Kidney glomerular epithelial cell (primary cell): ENCODE data around the gene MMP24OS.

ENCODE experiments used
- DNase-seq: peaks from one replicate; lab custom pipeline; 2025; lab: John Stamatoyannopoulos, UW

Gene MMP24OS

DNA sequence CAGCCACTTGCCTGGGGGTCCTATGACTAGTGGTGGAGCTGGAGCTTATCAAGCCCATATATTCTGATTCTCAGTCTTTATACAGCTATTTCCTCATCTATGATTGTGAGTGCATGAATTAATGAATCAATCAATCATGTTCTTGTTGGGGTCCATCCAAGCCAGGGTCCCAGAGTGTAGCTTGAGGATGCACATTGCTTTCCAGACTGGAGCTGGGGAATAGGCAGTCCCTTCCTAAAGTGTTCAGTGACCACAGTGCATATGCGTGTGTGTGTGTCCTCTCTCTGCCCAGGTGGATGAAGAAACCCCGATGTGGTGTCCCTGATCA, 26.3 kb downstream of the MMP24OS start:
- no peak for DNase-seq

DNA sequence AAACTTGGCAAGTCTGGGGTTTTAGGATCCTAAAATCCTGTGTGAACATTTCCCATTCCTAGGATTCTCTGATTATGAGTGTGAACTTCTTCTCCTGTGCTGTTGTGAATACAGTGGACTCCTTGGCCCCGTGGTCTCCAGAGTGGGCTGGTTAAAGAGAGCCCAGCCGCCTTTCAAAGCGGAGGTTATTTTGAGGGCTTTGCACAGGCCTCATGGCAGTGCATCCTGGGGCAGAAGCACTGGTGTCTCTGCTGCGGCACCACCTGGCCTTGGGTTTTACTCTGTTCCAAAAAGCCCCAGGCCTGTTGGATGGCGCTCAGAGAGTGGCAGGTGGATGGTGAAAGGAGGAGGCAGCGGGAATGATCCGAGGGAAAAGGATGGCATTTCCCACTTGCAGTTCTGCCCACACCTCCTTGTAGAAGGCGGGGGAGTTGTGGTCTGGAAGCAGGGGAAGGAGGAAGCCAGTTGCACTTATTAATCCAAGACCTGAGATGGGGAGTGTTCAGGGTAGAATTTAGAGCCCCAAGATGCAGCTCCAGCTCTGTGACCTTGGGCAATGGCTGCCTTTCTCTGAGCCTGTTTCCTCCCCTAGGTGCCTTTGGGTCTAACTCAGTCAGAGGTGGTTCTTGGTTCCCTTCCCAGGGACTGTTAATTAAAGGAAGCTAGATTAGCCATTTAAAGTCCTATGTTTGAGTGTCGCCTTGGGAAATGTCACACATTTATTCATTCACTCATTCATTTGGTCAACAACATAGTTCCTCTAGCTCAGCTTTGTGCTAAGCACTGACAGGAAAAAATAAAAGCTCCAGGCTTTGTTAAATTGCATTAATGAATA, 29.1 kb downstream of the MMP24OS start:
- no peak for DNase-seq

DNA sequence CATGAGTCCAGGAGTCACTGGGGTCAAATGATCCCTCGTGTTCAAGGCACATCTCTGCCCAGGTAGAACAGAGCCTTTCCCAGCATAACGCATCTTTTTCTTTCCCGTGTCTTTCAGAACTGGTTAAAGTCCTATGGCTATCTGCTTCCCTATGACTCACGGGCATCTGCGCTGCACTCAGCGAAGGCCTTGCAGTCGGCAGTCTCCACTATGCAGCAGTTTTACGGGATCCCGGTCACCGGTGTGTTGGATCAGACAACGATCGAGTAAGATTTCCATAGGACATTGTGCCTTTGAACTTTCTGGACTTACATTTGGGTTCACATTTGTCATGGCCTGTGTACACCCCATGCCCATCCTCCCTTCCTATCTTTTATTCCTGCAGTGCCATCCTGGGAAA, 31.2 kb downstream of the MMP24OS start:
- DNase-seq, result no peak

DNA sequence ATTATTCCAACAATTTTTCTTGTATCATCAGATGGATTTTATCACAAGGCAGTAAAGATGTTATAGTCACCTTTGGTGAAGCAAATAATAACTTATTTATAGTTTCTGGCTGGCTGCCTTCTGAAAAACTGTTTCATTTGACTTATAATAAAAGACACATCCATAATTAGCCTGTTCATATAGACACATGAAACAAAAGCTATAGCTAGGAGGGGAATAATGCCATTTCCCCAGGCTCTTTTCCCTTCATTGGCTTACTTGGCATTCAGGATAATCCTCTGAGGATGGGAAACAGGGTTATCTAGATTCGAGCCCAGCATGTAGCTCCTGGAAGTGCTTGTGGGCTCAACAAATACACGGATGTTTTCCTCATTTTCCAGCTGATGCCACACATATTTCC, 33.9 kb downstream of the MMP24OS start:
- no peak for DNase-seq

DNA sequence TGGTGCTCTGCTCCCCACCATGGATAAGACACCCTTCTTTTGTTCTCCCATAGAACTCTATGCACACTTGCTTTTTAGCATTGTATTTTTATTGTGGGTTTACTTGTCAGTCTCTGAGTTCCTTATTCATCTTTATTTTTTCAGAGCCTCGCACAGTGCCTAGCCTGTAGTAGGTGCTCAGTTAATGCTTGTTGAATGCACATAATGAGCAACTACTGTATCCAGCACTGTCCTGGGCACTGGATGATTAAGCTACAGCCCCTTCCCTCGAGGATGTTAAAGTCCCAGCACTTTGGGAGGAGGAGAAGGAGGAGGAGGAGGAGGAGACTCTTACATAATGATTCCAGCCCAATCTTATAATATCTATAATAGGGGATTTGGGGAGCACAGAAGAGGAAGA, 34.6 kb downstream of the MMP24OS start:
- no peak for DNase-seq

DNA sequence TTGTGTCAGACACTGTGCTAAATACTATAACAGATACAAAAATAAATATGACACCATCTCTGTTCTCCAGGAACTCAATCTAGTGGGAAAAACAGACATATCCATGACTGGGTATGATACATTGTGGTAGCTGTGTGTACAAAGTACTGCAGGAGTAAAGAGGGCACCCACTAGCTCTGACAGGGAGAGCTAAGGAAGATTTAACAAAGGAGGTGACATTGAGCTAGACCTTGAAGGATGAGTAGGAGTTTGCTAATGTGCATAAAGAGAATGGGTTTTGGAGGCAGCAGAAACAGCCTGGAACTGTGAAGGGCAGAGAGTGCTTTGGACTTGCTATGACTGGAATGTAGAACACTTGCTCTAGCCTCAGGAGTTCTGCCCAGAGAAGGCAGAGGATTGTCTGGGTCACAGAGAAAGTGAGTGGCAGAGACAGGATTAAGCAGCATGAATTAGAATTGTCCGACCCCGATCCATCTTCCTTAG, 37.1 kb downstream of the MMP24OS start:
- DNase-seq, result peak; percentile 90

DNA sequence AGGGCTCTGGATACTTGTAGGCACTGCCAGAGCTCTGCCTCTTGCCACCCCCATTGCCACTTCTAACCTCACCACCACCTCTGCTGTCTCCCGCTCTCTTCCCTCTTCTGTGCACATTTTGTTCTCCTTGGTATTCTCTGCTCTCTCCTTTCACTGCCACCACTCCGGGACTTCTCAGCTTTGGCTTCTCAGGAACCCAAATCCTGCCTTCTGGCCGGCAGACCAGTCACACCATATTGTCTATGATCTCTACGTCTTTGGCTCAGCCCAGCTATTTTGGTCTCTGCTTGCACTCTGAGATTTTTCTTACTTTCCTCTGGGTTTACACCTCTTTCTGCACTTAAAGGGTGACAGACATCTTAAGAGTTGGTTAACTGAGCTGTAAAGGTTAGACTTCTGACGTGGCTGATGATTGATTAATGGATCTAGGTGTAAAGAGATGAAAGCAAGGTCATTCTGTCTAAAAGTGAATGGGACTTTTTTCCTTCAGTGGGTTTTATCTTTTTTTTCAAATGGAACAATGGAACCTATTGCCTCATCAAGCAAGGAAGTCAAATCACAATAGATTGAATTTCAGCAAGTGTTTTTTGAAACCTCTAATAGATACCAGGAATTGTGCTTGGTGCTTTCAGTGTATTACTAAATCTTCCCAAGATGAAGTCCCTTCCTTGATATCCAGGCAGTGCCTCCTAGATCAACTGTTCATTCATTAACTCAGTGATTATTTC, 37.7 kb downstream of the MMP24OS start:
- peak; percentile 90 for DNase-seq

DNA sequence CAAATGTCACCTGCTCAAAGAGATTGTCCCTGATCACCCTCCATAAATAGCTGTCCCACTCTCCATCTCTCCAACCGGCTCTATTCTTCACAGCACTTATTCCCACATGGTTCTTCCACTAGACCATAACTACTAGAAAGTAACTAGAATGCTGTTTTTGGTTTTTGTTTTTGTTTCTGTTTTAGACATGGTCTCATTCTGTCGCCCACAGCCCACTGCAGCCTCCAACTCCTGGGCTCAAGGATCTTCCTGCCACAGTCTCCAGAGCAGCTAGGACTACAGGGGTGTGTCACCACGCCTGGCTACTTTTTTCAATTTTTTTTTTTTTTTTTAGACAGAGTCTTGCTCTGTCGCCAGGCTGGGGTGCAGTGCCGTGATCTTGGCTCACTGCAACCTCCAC, 39.2 kb downstream of the MMP24OS start:
- DNase-seq, result no peak

DNA sequence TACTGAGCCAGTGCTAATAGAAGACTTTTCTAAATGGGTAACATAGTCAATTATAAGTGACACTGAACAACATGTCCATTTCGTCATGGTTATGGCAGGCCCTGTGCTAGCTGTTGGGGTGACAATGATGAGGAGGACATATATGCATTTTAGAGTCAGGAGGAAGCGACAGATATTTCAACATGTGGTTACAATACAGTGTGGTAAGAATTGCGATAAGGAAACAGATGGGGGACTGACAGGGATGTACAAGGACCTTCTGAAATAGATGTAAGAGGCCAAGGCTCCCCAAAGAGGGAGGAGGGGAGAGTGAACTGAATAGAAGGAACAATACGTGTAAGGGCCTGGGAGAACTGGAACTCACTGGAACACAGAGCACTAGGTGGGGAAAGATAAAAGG, 39.8 kb downstream of the MMP24OS start:
- DNase-seq, result no peak

DNA sequence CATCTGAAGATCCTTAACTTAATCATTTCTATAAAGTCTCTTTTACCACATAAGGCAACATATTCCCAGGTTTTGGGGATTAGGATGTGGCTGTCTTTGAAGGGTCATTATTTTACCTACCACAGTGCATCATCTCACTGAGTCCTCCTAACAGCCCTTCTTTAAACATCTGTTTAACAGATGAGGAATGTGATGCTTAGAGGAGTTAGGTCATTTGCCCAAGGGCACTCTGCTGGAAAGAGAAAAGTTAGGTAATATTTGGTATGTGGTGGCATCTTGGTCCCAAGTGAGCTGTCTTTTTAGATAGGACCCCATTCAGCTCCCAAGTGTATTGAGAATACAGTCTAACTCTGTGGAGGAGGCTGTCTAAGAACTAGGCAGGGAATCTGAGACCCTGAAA, 40.4 kb downstream of the MMP24OS start:
- DNase-seq, result no peak

DNA sequence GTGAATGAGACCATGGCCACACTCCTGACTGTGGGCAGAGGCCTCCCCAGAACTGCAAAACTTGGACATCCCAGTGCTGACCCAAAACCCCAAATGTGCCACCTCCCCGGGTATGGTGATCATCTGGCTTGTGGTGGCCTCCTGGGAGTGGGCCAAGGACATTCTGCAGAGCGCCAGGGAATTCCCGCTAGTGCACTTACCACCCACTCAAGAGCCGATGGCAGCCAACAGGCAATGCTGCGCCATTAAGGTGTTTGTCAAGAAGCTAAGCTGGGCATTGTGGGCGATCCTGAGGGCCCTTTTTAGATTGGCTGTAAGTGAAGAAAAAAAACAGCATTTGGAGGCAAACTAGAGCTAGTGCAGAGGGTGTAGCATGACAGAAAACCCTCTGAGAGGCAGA, 42.0 kb downstream of the MMP24OS start:
- DNase-seq, result no peak

DNA sequence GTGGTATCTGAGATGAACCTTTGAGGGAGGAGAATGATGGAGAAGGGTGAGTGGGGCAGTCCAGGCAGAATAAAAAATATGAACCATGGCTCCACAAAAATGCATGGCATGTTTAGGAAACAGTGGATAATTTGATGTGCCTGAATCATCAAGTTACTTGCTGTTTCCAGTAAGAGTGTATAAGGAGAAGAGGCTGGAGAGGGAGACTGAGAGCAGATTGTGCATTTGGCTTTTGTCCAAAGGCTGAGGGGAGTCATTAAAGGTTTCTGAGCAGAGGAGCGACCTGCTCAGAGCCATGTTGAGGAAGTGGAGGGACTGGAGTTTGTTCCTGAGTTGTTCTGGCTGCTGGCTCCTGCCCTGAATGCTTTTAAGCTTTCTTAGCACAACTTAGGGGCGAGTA, 45.3 kb downstream of the MMP24OS start:
- peak; percentile 23 for DNase-seq

DNA sequence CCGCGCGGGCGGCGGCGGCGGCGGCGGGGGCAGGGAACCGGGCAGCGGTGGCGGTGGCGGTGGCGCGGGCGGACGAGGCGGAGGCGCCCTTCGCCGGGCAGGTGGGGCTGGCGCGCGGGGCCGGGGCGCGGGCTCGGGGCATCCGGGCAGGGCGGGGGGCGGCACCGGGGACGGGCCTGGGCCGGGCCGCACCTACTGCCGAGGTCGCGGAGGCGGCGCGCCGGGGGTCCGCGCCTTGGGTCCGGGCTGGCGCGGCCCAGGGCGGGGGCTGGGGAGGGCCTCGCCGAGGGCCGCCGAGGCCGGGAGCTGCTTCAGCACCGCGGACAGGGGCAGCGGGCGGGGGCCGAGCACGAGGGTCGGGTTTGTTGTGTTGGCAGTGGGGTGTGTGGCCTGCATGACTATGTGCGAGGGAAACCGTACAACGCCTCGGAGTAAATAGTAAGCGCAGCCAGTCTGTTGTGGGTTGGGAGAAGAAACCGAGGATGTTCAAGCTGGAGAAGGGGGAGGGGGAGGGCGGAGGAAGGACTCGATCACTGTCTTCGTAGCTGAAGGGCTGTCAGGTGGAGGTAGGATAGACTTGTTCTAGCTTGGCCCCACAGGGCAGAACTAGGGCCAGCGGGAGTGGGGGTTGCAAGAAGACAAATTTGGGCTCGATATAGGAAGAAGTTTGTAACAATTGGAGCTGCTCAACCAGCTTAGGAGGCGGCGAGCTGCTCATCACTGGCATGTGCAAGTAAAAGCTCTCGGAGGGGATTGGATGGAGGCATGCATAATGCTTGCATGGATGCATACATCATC, 50.8 kb downstream of the MMP24OS start:
- DNase-seq, result peak; percentile 34
